Prostate gland (tissue), 2 donors: ENCODE data around the gene OR1C1. TPM values are rescaled to one million over a fixed set of nuclear protein-coding genes. Genes with fewer than 3 reads are reported as not detected.
"Not testable (repeated sequence)": the region's sequence is repeated elsewhere in the genome, so short reads cannot be mapped to it uniquely, and the experiment has no call there.

Experiments
- DNase-seq: peaks from one replicate; pipeline ENCODE4 v3.0.0-alpha.2; 2019; ENCODE audit warnings: low spot score
- H3K27ac ChIP-seq, 2 donors: fragments of 200-600 bp; sonication (generic); 2 replicates each; pipeline ENCODE4 v1.5.1; 2017 to 2019
- H3K27me3 ChIP-seq: fragments of 200-600 bp; sonication (generic); replicated peaks from 2 replicates; pipeline ENCODE4 v1.5.1; 2019; ENCODE audit not compliant: insufficient read depth
- H3K36me3 ChIP-seq, 2 donors: fragments of 200-600 bp; sonication (generic); 1 replicate in 1 of 2; 2 replicates in 1 of 2; pipeline versions ENCODE4 v1.5.1 to v1.8.1; 2017 to 2019
- H3K4me1 ChIP-seq: fragments of 200-600 bp; sonication (generic); replicated peaks from 2 replicates; pipeline ENCODE4 v1.5.1; 2019
- H3K4me3 ChIP-seq, 2 donors: fragments of 200-600 bp; sonication (generic); 2 replicates each; pipeline ENCODE4 v1.5.1; 2017 to 2019
- H3K9me3 ChIP-seq: fragments of 200-600 bp; sonication (generic); 2 replicates; pipeline ENCODE4 v1.5.1; 2017
- CTCF ChIP-seq, 4 experiments: fragments of 200-600 bp in 2 of 4; fragments of 450-650 bp in 2 of 4; sonication (generic) in 2 of 4; IDR thresholded peaks; 1 replicate in 3 of 4; 2 replicates in 1 of 4; pipeline ENCODE4 v1.5.1; 2016 to 2019; ENCODE audit warnings: antibody characterized with exemption in 4 of 4, mild to moderate bottlenecking in 2 of 4, moderate library complexity in 2 of 4
- POLR2A ChIP-seq: fragments of 450-650 bp; IDR thresholded peaks from one replicate; pipeline ENCODE4 v1.6.1; 2016; ENCODE audit warnings: antibody characterized with exemption, mild to moderate bottlenecking
- POLR2AphosphoS5 ChIP-seq: sonication (generic); formaldehyde crosslinking; IDR thresholded peaks from one replicate; pipeline ENCODE4 v1.6.1; 2017; ENCODE audit warnings: antibody characterized with exemption
- WGBS: methylation state at CpG from one replicate; pipeline ENCODE4 v1.1.5; 2018; 5-methylcytosine and 5-hydroxymethylcytosine counted together
- intact Hi-C: fragments of 100-400 bp; cut with DNase I; formaldehyde crosslinking; loops from one replicate; pipeline ENCODE4 v1.14.2; 2022
- total RNA-seq, 2 donors: library from RNA; depleted of rRNA; stranded (reverse); fragments of >200 nt; gene quantifications; one replicate each; pipeline ENCODE4 v1.1.0, GENCODE V29; 2016

The OR1C1 gene, protein sequence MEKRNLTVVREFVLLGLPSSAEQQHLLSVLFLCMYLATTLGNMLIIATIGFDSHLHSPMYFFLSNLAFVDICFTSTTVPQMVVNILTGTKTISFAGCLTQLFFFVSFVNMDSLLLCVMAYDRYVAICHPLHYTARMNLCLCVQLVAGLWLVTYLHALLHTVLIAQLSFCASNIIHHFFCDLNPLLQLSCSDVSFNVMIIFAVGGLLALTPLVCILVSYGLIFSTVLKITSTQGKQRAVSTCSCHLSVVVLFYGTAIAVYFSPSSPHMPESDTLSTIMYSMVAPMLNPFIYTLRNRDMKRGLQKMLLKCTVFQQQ
- not detected for total RNA-seq

DNA sequence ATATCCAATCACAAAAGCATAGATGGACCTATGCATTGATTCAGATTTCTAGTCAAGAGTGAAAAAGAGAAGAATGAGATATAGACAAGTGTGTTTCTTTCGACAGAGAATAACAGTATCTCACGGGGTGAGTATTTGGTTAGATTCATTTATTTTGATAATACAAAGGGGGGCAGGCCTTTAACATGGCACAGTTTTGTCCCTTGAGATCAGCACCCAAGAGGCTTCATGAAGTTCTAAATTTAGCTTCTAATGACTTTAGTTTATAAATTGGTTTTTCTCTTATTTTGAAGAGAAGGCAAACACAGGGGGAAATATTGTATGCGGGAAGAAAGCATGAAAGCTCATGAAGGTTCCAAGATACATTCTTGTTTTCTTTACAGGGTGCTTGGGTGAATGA, at the start of gene OR1C1:
OR1C1 (minus strand) TSS at position 101 of the 400 bp plus-strand sequence. CDS start 2,150 bp downstream, outside the sequence.
- no peaks in the 10 kb centered on the region for H3K4me1 ChIP-seq
- TF ChIP-seq POLR2AphosphoS5 (no peak), CTCF (IDR thresholded peaks at IDR 0.05) (no peak), POLR2A (no peak)
- no peak for DNase-seq
- no peak within 1 kb of the TSS for H3K4me3 ChIP-seq
- H3K36me3 ChIP-seq, result no peaks in the 10 kb centered on the region
- H3K9me3 ChIP-seq, result no peaks in the 10 kb centered on the region
- 96% methylated on average over 3 of the region's 3 CpGs for WGBS
- no peaks in the 10 kb centered on the region for H3K27me3 ChIP-seq
- intact Hi-C loops, result no loop called here
- no peak within 1 kb of the TSS for H3K27ac ChIP-seq

DNA sequence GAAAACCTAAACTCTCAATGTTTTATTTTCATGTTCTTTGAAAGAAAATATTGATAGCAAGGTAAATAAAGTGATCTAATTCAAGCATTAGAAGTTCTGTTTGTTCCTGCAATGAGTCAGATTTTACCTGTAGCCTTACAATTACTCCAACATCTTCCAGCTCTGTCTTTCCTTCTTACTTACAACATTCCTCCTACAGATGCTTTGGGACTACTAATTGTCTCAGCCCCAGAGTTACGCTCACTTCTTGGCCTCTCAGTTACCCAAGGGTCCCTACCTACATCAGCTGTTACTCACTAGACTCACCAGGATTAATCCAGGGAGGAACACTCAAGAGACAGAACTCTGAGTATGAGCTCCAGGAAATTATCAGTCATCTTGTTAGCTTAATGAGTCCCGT, 37.2 kb upstream of the OR1C1 start:
- H3K27ac ChIP-seq, result no peak overlapping the region
- no peaks in the 10 kb centered on the region for H3K36me3 ChIP-seq
- no peaks in the 10 kb centered on the region for H3K27me3 ChIP-seq
- no peaks in the 10 kb centered on the region for H3K9me3 ChIP-seq
- intact Hi-C loops, result no loop called here
- H3K4me1 ChIP-seq, result no peaks in the 10 kb centered on the region
- no peak overlapping the region for H3K4me3 ChIP-seq
- no peak for DNase-seq
- TF ChIP-seq POLR2A (no peak), POLR2AphosphoS5 (no peak), CTCF (IDR thresholded peaks at IDR 0.05) (no peak)
- WGBS, result 42% methylated on average over 2 of the region's 2 CpGs

DNA sequence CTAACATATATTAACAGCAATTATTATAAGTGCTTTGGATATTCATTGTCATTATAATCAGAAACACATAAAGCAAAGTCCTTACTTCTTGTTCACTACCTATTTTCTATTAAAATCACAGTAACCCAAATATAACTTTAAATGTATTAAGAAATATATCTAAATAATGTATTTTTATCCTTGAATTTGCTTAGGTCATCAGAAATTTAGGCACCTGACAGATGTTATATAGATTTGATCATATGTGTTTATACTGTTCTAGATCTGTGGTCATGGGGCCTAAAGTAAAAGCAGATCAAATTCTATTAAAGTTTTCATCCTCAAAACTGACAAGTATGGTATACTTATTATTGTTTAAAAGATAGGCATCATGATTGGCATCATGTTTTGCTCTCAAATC, 9.2 kb upstream of the OR1C1 start:
- intact Hi-C loops, result no loop called here
- Histone ChIP-seq H3K27ac (no peak overlapping the region), H3K36me3 (no peaks in the 10 kb centered on the region), H3K27me3 (no peaks in the 10 kb centered on the region), H3K4me3 (no peak overlapping the region), H3K4me1 (no peaks in the 10 kb centered on the region), H3K9me3 (no peaks in the 10 kb centered on the region)
- DNase-seq, result no peak
- TF ChIP-seq POLR2AphosphoS5 (no peak), POLR2A (no peak), CTCF (IDR thresholded peaks at IDR 0.05) (no peak)

DNA sequence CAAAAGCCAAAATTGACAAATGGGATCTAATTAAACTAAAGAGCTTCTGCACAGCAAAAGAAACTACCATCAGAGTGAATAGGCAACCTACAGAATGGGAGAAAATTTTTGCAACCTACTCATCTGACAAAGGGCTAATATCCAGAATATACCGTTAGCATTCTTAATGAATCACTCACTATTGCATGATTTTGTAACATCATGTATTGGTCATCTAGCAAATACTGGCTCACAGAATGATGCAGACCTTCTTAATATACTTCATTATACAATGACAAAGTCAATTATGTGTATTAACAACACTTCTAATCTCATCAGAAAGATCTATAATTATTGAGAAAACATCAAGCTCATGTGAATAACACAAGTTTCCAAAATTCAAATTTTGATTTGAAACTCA, 6.0 kb downstream of the OR1C1 start:
- H3K4me1 ChIP-seq, H3K4me3 ChIP-seq, intact Hi-C loops, H3K27me3 ChIP-seq, H3K27ac ChIP-seq, DNase-seq, H3K36me3 ChIP-seq, H3K9me3 ChIP-seq: not testable (repeated sequence)
- 86% methylated on average over 1 of the region's 1 CpG for WGBS

DNA sequence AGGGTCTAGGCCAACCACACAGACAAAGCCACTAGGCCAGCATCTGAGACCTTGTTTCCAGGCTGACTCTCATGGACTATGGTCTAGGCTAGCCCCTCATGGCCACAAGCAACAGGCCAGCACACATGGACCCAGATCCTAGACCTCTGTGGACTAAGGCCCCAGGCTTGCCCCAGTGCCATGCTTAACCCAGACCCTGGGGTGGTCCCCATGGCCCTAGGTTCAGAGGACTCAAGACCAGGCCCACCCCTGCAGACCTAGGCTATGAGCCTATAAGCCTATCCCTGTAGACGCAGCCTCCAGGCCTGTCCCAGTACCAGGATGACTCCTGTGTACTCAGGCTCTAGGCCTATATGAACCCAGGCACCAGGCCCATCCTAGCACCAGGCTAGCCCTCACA, 10.5 kb downstream of the OR1C1 start:
- no peaks in the 10 kb centered on the region for H3K4me1 ChIP-seq
- intact Hi-C loops, result no loop called here
- no peak for TF ChIP-seq POLR2A
- no peak for TF ChIP-seq POLR2AphosphoS5
- no peaks in the 10 kb centered on the region for H3K36me3 ChIP-seq
- H3K27ac ChIP-seq, result no peak overlapping the region
- H3K27me3 ChIP-seq, result no peaks in the 10 kb centered on the region
- WGBS, result 90% methylated on average over 1 of the region's 1 CpG
- H3K4me3 ChIP-seq, result no peak overlapping the region
- no peaks in the 10 kb centered on the region for H3K9me3 ChIP-seq
- DNase-seq, result no peak

GRCh38 chr1:247748041-247748440, 12.3 kb downstream of the OR1C1 start, which contains the start of gene OR14A2:
Gene OR14A2 (minus strand): TSS chr1:247748141.
- WGBS, result 92% methylated on average over 2 of the region's 2 CpGs
- H3K4me1 ChIP-seq, result no peaks in the 10 kb centered on the region
- DNase-seq, result no peak

More at GRCh38 chr1:247748041-247748440, 12.3 kb downstream of the OR1C1 start, which contains the start of gene OR14A2:
- Histone ChIP-seq H3K27ac (no peak within 1 kb of the TSS), H3K36me3 (no peaks in the 10 kb centered on the region), H3K9me3 (no peaks in the 10 kb centered on the region), H3K27me3 (no peaks in the 10 kb centered on the region), H3K4me3 (no peak within 1 kb of the TSS)
- intact Hi-C loops, result no loop called here
- TF ChIP-seq POLR2A (no peak), CTCF (IDR thresholded peaks at IDR 0.05) (no peak), POLR2AphosphoS5 (no peak)
